C4-2B (cell line): ENCODE data around the gene FOXD4L1.
"Not testable (repeated sequence)": the region's sequence is repeated elsewhere in the genome, so short reads cannot be mapped to it uniquely, and the experiment has no call there.

Source experiments
- ZFX ChIP-seq: fragments of 450-650 bp; IDR thresholded peaks from 2 replicates; pipeline ENCODE4 v1.6.1; 2017
- TF ChIP-seq, protein P1 (sequence below): fragments of 450-650 bp; conservative IDR thresholded peaks from 2 replicates; pipeline ENCODE4 v1.5.1; 2017; ENCODE audit warnings: mild to moderate bottlenecking

DNA sequence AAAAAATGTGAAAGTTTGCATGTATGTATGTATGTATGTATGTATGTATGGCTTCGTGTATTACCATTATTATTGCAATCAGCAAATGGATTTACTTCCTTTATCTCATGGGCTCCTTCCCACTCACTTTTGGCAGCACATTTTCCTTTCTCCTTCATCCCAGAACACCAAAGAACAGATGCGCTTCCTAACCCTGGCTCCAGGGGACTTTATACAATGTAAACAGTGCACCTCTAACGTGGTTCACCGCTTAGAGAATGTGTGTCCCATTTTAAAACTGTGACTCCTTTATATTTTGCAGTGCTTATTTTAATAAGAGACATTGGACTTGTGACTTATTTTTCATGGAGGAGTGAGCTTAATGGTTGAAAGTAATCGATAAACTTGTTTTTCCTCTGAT is 29.7 kb downstream of the FOXD4L1 start:
- TF ChIP-seq, protein P1, sequence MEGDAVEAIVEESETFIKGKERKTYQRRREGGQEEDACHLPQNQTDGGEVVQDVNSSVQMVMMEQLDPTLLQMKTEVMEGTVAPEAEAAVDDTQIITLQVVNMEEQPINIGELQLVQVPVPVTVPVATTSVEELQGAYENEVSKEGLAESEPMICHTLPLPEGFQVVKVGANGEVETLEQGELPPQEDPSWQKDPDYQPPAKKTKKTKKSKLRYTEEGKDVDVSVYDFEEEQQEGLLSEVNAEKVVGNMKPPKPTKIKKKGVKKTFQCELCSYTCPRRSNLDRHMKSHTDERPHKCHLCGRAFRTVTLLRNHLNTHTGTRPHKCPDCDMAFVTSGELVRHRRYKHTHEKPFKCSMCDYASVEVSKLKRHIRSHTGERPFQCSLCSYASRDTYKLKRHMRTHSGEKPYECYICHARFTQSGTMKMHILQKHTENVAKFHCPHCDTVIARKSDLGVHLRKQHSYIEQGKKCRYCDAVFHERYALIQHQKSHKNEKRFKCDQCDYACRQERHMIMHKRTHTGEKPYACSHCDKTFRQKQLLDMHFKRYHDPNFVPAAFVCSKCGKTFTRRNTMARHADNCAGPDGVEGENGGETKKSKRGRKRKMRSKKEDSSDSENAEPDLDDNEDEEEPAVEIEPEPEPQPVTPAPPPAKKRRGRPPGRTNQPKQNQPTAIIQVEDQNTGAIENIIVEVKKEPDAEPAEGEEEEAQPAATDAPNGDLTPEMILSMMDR: not testable (repeated sequence)
- not testable (repeated sequence) for TF ChIP-seq ZFX
